HG03571 (cell line): Measurements from ENCODE around the gene DISC1.

Experiments
- ATAC-seq: cut with Tn5 transposase; IDR thresholded peaks from one replicate; pipeline ENCODE4 v1.9.1; 2021; ENCODE audit not compliant: unreplicated experiment

The DISC1 gene

GRCh38 chr1:231844986-231845502, 218.5 kb downstream of the DISC1 start:
- ATAC-seq: no peak

DNA sequence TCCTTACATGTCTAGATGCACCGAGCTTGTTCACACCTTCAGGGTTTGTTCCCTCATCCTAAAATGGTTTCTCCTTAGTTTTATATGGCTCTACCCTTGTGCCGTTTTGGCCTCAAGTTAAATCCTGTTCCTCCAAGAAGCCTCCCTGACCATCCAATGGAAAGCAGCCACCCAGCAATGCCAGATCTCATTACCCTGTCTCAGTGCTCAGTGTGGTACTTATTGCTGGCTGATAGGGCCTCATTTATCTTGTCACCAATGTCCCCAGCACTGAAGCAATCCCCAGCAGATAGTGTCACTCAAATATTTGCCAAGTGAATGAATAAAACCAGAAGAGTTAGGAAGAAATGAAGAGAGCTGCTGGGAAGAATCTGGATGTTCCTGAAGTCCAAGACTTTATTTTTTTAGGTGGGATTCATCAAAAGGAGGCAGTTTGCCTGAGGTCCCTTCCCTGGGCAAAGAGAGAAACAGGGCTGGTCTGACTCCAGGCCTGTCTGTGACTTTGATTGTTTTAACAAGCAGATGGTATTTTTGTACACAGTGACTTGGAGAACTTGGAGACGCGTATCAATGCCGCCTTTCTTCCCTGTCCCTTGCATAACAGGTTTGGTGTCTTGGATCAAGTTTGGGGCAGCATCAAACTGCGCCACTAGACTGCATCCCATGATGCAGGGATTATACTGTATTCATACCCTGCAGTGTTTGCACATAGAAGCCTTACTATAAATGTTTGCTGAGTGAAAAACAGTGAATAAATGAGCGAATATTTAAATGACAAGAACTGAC, 221.2 kb downstream of the DISC1 start:
- ATAC-seq: no peak

GRCh38 chr1:231849981-231850380, 223.4 kb downstream of the DISC1 start:
- ATAC-seq: no peak

- ATAC-seq: no peak
These were observed 224.2 kb downstream of the DISC1 start for GRCh38 chr1:231850786-231851185.

GRCh38 chr1:231853588-231854207, 227.1 kb downstream of the DISC1 start:
- no peak for ATAC-seq

DNA sequence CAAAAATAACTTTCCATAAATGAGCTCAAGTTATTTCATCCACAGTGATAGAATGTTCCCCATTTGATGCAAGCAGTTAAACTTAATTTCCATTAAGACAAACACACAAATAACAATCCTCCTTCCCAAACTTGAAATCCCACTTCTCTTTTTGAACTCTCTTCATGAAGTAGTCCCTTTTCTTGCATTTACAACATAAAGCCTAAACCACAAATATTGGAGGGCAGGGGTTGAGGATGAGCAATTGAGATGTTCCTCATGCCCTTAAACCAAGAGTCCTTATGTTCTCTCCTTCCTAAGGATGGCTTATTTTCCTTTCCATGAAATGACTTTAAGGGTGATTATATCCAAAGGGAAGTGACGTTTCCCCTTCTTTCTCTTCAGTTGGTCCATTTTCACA, 228.8 kb downstream of the DISC1 start:
- no peak for ATAC-seq

DNA sequence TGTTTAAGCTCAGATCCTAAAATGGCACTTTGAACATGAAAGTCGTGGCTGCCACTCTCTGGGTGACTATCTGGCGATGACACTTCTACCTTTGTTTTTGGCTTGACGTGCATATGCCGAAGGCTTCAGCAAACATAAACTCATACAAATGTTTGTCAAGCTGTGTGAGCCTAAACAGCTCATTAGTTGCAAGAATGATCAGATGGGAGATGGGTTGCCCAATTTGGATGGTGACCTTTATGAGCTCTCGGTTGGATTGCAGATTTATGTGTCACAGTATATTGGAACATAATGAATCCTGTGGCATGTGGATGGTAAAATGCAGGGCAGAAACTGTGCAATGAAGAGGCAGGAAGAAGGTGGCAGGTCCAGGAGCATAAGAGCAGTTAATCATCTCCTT, 229.3 kb downstream of the DISC1 start:
- no peak for ATAC-seq

GRCh38 chr1:231856426-231856825, 229.8 kb downstream of the DISC1 start:
- no peak for ATAC-seq

DNA sequence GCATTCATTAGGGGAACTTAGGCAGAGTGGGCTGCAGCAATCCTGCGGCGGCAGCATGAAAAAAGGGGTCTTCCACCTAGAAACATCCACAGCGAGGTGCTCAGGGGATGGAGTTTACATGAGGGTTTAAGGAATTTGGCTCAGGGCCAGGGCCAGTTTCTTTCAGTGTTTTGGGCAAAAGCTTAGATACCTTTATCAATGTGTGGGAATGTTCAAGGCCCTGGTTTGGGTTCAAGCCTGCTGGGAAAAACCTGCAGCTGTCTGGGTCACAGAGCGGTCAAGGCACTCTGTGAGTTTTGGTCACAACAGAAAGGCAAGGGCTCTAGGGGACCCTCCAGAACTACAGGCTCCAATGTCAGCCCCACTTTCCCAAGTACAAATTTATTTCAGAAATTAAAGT, 230.3 kb downstream of the DISC1 start:
- no peak for ATAC-seq

DNA sequence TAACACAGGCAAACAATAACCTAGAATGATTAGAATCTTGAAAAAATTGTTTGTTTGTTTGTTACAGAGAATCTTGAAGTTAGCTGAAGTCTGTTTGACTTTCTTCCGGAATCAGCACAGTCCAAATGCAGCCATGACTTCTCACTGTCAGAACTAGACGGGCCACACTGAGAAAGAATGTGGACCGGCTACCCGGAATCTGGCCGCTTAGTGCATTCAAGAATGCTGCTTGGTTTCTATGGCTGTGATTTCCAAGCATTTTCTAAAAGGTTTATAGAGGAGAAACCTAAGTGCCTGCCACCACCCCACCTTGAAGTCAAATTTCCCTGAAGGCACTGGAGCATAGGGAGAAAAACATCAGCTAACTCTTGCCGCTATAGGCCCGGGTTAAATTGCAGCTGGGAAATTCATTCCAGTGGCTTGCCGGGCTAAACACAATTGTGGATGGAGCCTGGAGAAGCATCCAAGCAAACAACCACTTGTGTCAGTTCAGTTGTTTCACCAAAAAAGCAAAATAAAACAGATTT, 231.1 kb downstream of the DISC1 start:
- no peak for ATAC-seq

DNA sequence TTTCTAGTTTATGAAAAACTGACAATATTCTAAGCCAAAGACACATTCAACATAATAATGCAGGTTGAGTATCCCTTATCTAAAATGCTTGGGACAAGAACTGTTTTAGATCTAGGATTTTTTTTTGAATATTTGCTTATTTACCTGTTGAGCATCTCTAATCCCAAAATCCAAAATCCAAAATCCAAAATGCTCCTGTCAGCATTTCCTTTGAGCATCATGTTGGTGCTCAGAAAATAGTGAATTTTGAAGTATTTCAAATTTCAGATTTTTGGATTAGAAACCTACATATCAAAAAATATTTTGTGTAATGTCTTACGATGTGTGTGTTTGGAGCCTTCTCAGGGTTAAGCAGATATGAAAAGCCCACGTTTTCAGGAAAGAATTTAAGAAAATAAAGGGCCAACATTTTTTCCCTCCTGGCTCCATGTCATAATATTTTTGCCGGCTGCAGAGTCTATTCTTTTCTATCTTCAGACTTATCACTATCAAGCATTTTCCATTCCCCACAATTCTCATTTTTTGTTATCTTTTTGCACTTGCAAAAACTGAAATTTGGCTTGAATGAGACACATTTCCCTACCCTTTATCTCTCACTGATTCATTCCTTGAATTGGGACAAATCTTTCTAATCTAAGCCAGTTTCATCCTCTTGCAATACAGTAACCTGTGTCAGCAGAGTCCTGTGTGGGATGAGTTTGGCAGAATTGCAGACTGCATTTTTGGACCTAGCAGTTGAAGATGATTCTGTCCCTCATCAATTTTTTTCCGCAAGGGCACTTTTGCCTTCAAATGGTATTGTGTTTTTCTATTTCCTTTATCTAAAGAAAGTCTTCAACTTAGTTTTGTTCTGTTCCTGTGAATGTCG, 233.9 kb downstream of the DISC1 start:
- ATAC-seq: no peak

DNA sequence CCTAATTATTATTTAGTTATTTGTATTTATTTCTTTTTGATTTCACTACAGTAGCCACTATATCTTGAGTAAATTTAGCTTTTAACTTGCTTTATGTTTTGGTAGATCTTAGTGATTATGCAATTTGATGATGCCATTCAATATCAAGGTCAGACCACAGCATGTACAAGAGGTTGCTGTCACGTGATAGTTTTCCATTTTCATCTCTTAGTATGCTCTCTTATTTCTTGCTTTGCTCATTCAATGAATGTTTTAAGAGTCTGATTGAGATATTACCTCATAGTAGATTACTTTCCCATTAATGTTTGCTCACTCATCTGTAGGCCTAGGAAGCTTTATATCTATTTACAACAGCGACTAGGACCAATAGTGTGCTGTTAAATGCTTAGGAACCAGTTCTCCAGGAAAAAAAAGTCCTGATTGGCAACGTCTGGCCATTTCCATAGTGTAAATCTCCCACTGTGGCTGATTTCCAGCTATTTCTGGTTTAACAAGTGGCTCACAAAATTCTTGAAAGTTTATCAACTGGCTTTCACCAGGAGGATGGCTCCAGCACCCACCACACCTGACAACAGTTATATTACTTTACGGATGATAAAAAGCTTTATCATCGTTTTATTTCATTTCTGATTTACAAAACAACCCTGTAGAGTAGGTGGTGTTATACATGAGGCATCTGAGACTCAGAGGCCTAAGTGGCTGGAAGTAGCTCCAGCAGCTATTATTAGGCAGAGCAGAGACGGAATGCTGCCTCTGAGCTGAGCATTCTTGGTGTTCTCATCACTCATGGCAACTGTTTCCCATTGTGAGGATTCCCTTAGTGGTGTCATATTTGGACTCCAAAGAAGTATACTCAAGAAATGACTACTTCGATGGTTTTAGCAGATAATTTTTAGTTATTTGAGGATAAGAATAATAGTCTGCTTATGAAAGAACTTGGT, 235.2 kb downstream of the DISC1 start:
- ATAC-seq: no peak

DNA sequence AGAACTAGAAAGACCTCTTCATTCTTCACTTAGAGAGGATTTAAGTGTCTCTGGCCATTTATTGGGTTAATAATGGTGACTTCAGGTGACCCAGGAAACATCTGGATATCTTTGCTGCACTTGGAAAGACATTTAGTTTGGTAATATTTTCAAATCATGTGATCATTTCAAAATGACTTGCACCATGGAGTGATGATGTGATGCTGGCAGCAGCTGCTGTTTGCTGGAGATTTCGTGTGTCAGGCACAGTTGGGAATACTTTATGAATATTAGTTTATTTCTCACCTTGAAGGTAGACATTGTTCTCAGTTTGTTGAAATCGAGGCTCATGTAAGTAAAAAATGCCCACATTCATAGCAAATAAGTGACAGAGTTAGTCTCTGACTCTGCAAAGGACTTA, 236.0 kb downstream of the DISC1 start:
- ATAC-seq: no peak

GRCh38 chr1:231865331-231865730, 238.7 kb downstream of the DISC1 start:
- no peak for ATAC-seq

GRCh38 chr1:231866392-231867331, 240.1 kb downstream of the DISC1 start:
- ATAC-seq: no peak

DNA sequence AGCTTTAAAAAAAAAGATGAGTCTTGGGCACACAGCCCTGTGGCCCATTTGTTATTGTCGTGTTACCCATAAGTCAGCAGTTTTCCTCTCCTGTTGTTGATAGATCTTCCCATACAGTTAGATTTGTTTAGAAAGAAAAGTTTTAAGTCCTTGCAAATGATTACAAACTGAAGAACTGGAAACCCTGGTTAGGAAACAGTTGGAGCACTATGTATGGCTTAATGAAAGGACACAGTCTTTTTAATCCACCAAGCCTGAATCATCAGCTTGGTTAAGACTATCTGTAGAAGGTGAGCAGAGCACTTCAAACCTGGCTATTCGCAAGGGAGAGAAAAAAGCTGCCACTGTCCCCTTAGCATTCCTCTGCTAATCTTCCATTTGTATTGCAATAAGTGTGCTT, 241.0 kb downstream of the DISC1 start:
- no peak for ATAC-seq

GRCh38 chr1:231869364-231869763, 242.8 kb downstream of the DISC1 start:
- ATAC-seq: no peak

DNA sequence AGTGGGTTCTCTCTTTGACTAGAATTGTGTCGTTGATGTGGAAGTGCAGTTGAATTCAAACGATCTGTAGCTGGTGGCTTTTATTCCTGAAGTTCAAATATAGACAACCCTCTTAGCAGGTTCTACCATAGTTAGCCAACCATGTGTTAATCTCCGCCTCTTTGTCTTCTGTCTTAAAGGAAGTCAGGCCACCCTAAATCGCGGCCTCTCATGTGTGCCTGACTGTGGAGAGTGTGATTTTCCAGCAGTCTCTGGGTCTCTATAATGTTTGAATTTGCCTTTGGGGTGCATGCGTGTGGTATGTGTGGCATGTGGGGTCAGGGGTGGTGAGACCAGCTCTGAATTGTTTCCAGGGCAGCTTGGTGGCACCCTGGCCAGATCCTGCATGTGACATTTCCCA, 244.9 kb downstream of the DISC1 start:
- no peak for ATAC-seq

GRCh38 chr1:231871878-231872277, 245.3 kb downstream of the DISC1 start:
- no peak for ATAC-seq
